ENCODE data around the gene ARID5B. TPM values are rescaled to one million over a fixed set of nuclear protein-coding genes. Genes with fewer than 3 reads are reported as not detected.

The ARID5B gene
- total RNA-seq, 1 experiment from 2014 or later, result 168 TPM

DNA sequence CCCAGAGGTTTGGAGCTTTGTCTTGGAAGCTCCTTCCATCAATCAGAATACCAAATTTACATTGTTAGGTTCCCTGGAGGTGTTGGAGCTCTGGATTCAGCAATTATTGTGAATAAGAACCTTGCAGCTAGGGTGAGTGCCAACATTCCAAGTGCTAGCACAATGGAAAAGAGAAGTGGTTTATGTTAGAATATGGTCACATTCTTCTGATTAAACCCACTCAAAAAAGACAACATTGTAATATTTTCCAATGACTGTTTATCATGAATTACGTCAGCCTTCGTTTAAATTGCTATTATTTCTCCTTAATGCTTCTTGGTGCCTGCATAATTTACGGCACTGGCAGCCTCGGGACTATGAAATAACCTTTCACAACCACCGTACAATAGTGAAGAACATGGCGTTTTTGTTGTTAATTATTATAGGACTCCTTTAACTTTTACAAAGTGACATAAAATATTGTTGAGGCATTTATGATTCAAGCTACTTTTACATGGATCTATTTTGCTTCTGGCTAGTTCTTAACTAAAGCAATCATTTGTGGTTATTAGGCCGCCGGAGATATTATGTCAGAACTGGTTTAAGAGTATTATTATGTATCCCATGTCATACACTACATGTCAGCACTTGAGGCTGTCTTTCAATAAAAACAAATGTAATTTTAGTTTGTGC is 117.7 kb downstream of the ARID5B start:
- POLR2A ChIA-PET, result interaction anchor here (0.6 to 1.0 kb wide), 2 partner anchors 19 to 28 kb away, joined by 3 to 5 read pairs; no protein-coding TSS in a partner anchor

GRCh38 chr10:62019685-62020359 is 118.3 kb downstream of the ARID5B start:
- H3K9me3 ChIP-seq, result no peaks in the 10 kb centered on the region
- TF ChIP-seq, protein P1, sequence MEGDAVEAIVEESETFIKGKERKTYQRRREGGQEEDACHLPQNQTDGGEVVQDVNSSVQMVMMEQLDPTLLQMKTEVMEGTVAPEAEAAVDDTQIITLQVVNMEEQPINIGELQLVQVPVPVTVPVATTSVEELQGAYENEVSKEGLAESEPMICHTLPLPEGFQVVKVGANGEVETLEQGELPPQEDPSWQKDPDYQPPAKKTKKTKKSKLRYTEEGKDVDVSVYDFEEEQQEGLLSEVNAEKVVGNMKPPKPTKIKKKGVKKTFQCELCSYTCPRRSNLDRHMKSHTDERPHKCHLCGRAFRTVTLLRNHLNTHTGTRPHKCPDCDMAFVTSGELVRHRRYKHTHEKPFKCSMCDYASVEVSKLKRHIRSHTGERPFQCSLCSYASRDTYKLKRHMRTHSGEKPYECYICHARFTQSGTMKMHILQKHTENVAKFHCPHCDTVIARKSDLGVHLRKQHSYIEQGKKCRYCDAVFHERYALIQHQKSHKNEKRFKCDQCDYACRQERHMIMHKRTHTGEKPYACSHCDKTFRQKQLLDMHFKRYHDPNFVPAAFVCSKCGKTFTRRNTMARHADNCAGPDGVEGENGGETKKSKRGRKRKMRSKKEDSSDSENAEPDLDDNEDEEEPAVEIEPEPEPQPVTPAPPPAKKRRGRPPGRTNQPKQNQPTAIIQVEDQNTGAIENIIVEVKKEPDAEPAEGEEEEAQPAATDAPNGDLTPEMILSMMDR (IDR thresholded peaks at IDR 0.05; ENCODE audit: insufficient read depth in 1 of 2, low read depth in 1 of 2, low read length in 1 of 2, severe bottlenecking in 1 of 2, unreplicated experiment in 1 of 2), result no peak
- no TSS peak for BruUV-seq (replicated peaks)
- Mint-ChIP-seq H3K4me3 (ENCODE audit: unreplicated experiment) (no peak overlapping the region), H3K4me1 (ENCODE audit: low read depth, unreplicated experiment) (peaks cover 77% of the 10 kb centered on the region), H3K27ac (ENCODE audit: unreplicated experiment) (peak overlapping the region; percentile 51), H3K36me3 (ENCODE audit: insufficient read depth, unreplicated experiment) (peaks cover 93% of the 10 kb centered on the region), H3K9me3 (ENCODE audit: unreplicated experiment) (no peaks in the 10 kb centered on the region), H3K27me3 (ENCODE audit: insufficient read depth, unreplicated experiment) (no peaks in the 10 kb centered on the region)
- H3K27me3 ChIP-seq (replicated peaks; ENCODE audit: control insufficient read depth, insufficient read depth, low read length), result no peaks in the 10 kb centered on the region
- no peak for DNase-seq
- H3K36me3 ChIP-seq (ENCODE audit: control insufficient read depth, insufficient read depth, low read length), result peaks cover 5% of the 10 kb centered on the region; the same call in 1 of the 2 replicates
- ChIA-PET CTCF (interaction anchor here (1.3 kb wide), 1 partner anchor 17 kb away, joined by 4 read pairs; no protein-coding TSS in a partner anchor), POLR2A (interaction anchor here (0.6 to 1.0 kb wide), 2 partner anchors 18 to 28 kb away, joined by 3 to 5 read pairs; no protein-coding TSS in a partner anchor)
- no peak overlapping the region for H3K4me3 ChIP-seq (ENCODE audit: low read depth, low read length)
- H3K4me1 ChIP-seq, result peaks cover 89% of the 10 kb centered on the region
- intact Hi-C loops (cut with micrococcal nuclease; ENCODE audit: unreplicated experiment), result loop anchor here (5.0 kb wide), 1 partner anchor 168 kb away; no protein-coding TSS in a partner anchor

More for the DNA sequence above, 117.7 kb downstream of the ARID5B start:
- H3K4me3 ChIP-seq (ENCODE audit: low read depth, low read length), result no peak overlapping the region
- CTCF ChIA-PET, result interaction anchor here (0.6 to 1.3 kb wide), 2 partner anchors 18 to 268 kb away, joined by 4 read pairs; no protein-coding TSS in a partner anchor
- Mint-ChIP-seq H3K36me3 (ENCODE audit: insufficient read depth, unreplicated experiment) (peaks cover 92% of the 10 kb centered on the region), H3K27ac (ENCODE audit: unreplicated experiment) (peak overlapping the region; percentile 51), H3K4me3 (ENCODE audit: unreplicated experiment) (no peak overlapping the region), H3K4me1 (ENCODE audit: low read depth, unreplicated experiment) (peaks cover 74% of the 10 kb centered on the region), H3K27me3 (ENCODE audit: insufficient read depth, unreplicated experiment) (no peaks in the 10 kb centered on the region), H3K9me3 (ENCODE audit: unreplicated experiment) (no peaks in the 10 kb centered on the region)
- TF ChIP-seq, protein P1 (IDR thresholded peaks at IDR 0.05; ENCODE audit: insufficient read depth in 1 of 2, low read depth in 1 of 2, low read length in 1 of 2, severe bottlenecking in 1 of 2, unreplicated experiment in 1 of 2), result no peak
- no peaks in the 10 kb centered on the region for H3K9me3 ChIP-seq
- intact Hi-C loops (cut with micrococcal nuclease; ENCODE audit: unreplicated experiment), result no loop called here
- peaks cover 82% of the 10 kb centered on the region for H3K4me1 ChIP-seq
- peaks cover 6% of the 10 kb centered on the region for H3K36me3 ChIP-seq (ENCODE audit: control insufficient read depth, insufficient read depth, low read length)
- no peaks in the 10 kb centered on the region for H3K27me3 ChIP-seq (replicated peaks; ENCODE audit: control insufficient read depth, insufficient read depth, low read length)
- DNase-seq, result no peak
- no TSS peak for BruUV-seq (replicated peaks)

DNA sequence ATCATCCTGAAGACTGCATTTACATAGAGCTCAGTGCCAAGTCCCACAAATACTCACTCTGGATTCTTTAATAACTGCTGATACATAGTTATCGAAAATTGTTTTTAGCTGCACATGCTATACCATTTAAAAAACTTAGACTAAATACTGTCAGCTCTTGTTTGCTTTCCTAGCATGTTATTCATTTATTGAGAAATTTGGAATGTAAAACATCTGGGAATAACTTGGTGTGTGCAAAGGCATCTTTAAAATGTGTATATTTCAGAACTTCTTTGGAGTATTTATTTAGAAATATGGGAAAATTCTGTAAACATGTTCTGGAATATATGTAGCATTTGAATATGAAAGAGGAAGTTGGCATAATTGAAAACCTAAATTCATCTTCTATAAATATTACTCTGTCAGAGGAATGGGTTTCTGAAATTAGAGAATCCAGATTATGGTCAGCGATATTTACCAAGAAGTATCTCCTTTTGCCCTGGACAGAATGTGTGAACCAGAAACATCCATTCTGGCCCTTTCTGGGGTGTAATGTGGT is 119.7 kb downstream of the ARID5B start:
- POLR2A ChIA-PET, result interaction anchor here (0.6 kb wide), 1 partner anchor 9 kb away, joined by 5 read pairs; no protein-coding TSS in a partner anchor
- Histone ChIP-seq H3K9me3 (no peaks in the 10 kb centered on the region), H3K27me3 (replicated peaks; ENCODE audit: control insufficient read depth, insufficient read depth, low read length) (no peaks in the 10 kb centered on the region), H3K4me1 (peaks cover 95% of the 10 kb centered on the region), H3K4me3 (ENCODE audit: low read depth, low read length) (no peak overlapping the region), H3K36me3 (ENCODE audit: control insufficient read depth, insufficient read depth, low read length) (peaks cover 5% of the 10 kb centered on the region)
- BruUV-seq (replicated peaks), result no TSS peak
- Mint-ChIP-seq H3K9me3 (ENCODE audit: unreplicated experiment) (no peaks in the 10 kb centered on the region), H3K36me3 (ENCODE audit: insufficient read depth, unreplicated experiment) (peaks cover 93% of the 10 kb centered on the region), H3K4me3 (ENCODE audit: unreplicated experiment) (no peak overlapping the region), H3K27me3 (ENCODE audit: insufficient read depth, unreplicated experiment) (no peaks in the 10 kb centered on the region), H3K27ac (ENCODE audit: unreplicated experiment) (no peak overlapping the region), H3K4me1 (ENCODE audit: low read depth, unreplicated experiment) (peaks cover 79% of the 10 kb centered on the region)
- CTCF ChIA-PET, result interaction anchor here (0.6 kb wide), 1 partner anchor 66 kb away, joined by 4 read pairs; no protein-coding TSS in a partner anchor
- no peak for DNase-seq
- TF ChIP-seq, protein P1 (IDR thresholded peaks at IDR 0.05; ENCODE audit: insufficient read depth in 1 of 2, low read depth in 1 of 2, low read length in 1 of 2, severe bottlenecking in 1 of 2, unreplicated experiment in 1 of 2), result no peak
- intact Hi-C loops (cut with micrococcal nuclease; ENCODE audit: unreplicated experiment), result loop anchor here (5.0 kb wide), 1 partner anchor 169 kb away; no protein-coding TSS in a partner anchor

Measured in Caco-2 (cell line).